ENCODE measurements around the gene FIGN. TPM values are rescaled to one million over a fixed set of nuclear protein-coding genes. Genes with fewer than 3 reads are reported as not detected.

Gene FIGN
- total and polyA plus RNA-seq, 10 of the 15 experiments (the other 5 are each of a cell fraction or from before 2014, with no cell fraction given), result under 0.01 to 0.01 TPM; not detected in 8

- TF ChIP-seq PAX5 (IDR thresholded peaks at IDR 0.05; ENCODE audit: borderline replicate concordance, low read depth, low read length) (no peak), BRCA1 (IDR thresholded peaks at IDR 0.05; ENCODE audit: low read depth, low read length) (no peak), HDAC6 (IDR thresholded peaks at IDR 0.05; ENCODE audit: unreplicated experiment) (no peak), GATAD2B (conservative IDR thresholded peaks at IDR 0.05; ENCODE audit: low read depth) (no peak)
Measured at GRCh38 chr2:163723348-163723747, 12.5 kb downstream of the FIGN start (continued).

GRCh38 chr2:163719331-163719730 is 16.5 kb downstream of the FIGN start:
- no peak for DNase-seq (ENCODE audit: low read depth, low spot score)
- H3K9me3 ChIP-seq (replicated peaks; ENCODE audit: control insufficient read depth, insufficient read depth, low read length), result no peaks in the 10 kb centered on the region
- no peak overlapping the region for H2AFZ ChIP-seq (ENCODE audit: control insufficient read depth, low read depth, low read length)
- H3K36me3 ChIP-seq (ENCODE audit: control insufficient read depth in 2 of 2, insufficient read depth in 2 of 2, low read length in 1 of 2), result no peaks in the 10 kb centered on the region
- H3K4me2 ChIP-seq (ENCODE audit: control insufficient read depth, insufficient read depth), result no peak overlapping the region
- intact Hi-C loops (cut with micrococcal nuclease; ENCODE audit: unreplicated experiment) (no loop called here), in situ Hi-C loops (cut with MboI) (no loop called here)
- H3K4me1 ChIP-seq (ENCODE audit: control insufficient read depth, insufficient read depth, low read length), result no peaks in the 10 kb centered on the region
- FAIRE-seq, result no peak
- no peak overlapping the region for H3K9ac ChIP-seq (ENCODE audit: control insufficient read depth, insufficient read depth, low read length)
- BruUV-seq (replicated peaks), result no TSS peak
- no peaks in the 10 kb centered on the region for H4K20me1 ChIP-seq (ENCODE audit: control insufficient read depth, insufficient read depth)
- H3K4me3 ChIP-seq, result no peak overlapping the region
- ChIA-PET SMC1A (ENCODE audit: uncharacterized antibody, unreplicated experiment) (no interaction called here), RAD21 (ENCODE audit: unreplicated experiment) (no interaction called here), CTCF (no interaction called here), POLR2A (no interaction called here)
- H3K27me3 ChIP-seq (replicated peaks in 1 of 2; ENCODE audit: control insufficient read depth in 2 of 2, insufficient read depth in 2 of 2, low read length in 1 of 2), result no peaks in the 10 kb centered on the region; a peak in 1 of 4 replicates
- no peak overlapping the region for H3K27ac ChIP-seq (ENCODE audit: control insufficient read depth, insufficient read depth)
- ATAC-seq, result no peak
- WGBS (ENCODE audit: insufficient coverage, insufficient replicate concordance, low lambda C conversion rate, missing lambda C conversion rate), result 19% methylated on average over 2 of the region's 2 CpGs
- H3K79me2 ChIP-seq (ENCODE audit: control insufficient read depth, insufficient read depth, low read length), result no peaks in the 10 kb centered on the region
- no peak for TF ChIP-seq TCF3 (IDR thresholded peaks at IDR 0.05; ENCODE audit: borderline replicate concordance, insufficient read depth, low read depth, low read length)
- no peak for TF ChIP-seq ZNF687 (IDR thresholded peaks at IDR 0.05)
- TF ChIP-seq SIN3A (IDR thresholded peaks at IDR 0.05; ENCODE audit: low read depth, low read length), result no peak
- no peak for TF ChIP-seq TCF7 (IDR thresholded peaks at IDR 0.05; ENCODE audit: borderline replicate concordance)
- TF ChIP-seq RFX5 (IDR thresholded peaks at IDR 0.05; ENCODE audit: low read depth, low read length), result no peak
- TF ChIP-seq CBX5 (IDR thresholded peaks at IDR 0.05; ENCODE audit: low read depth), result no peak
- TF ChIP-seq BCLAF1 (IDR thresholded peaks at IDR 0.05), result no peak
- no peak for TF ChIP-seq NFIC (IDR thresholded peaks at IDR 0.05; ENCODE audit: low read depth, low read length)
- no peak for TF ChIP-seq SKIL (IDR thresholded peaks at IDR 0.05; ENCODE audit: low read depth, poor library complexity, severe bottlenecking)
- TF ChIP-seq MEF2B (IDR thresholded peaks at IDR 0.05; ENCODE audit: partially characterized antibody, poor library complexity, severe bottlenecking), result no peak
- TF ChIP-seq NFXL1 (IDR thresholded peaks at IDR 0.05; ENCODE audit: borderline replicate concordance), result no peak
- no peak for TF ChIP-seq IKZF2 (IDR thresholded peaks at IDR 0.05)
